Neural cell (in vitro differentiated cells): ENCODE measurements around the gene NARS2. TPM values are rescaled to one million over a fixed set of nuclear protein-coding genes. Genes with fewer than 3 reads are reported as not detected.

Experiments used
- H2AFZ ChIP-seq: fragments of 200-600, 300-800 bp; sonication (generic), shearing (Covaris generic); 2 replicates; pipeline ENCODE4 v1.6.0; 2014; ENCODE audit warnings: low read depth, mild to moderate bottlenecking, antibody characterized with exemption, low read length, moderate library complexity
- H3F3A ChIP-seq: fragments of 200-600 bp; shearing (Covaris generic); 2 replicates; pipeline ENCODE4 v1.6.1; 2016; ENCODE audit warnings: mild to moderate bottlenecking, moderate library complexity, mixed read lengths, antibody characterized with exemption, low read length; ENCODE audit not compliant: insufficient read depth, poor library complexity, severe bottlenecking
- H3K27ac ChIP-seq: fragments of 200-600, 300-800 bp; sonication (generic), shearing (Covaris generic); 2 replicates; pipeline ENCODE4 v1.5.1; 2014; ENCODE audit warnings: mild to moderate bottlenecking, low read length, moderate library complexity
- H3K27me3 ChIP-seq: fragments of 300-800, 200-600 bp; sonication (generic), shearing (Covaris generic); 2 replicates; pipeline ENCODE4 v1.6.0; 2014; ENCODE audit warnings: mild to moderate bottlenecking, low read depth, low read length, moderate library complexity; ENCODE audit not compliant: insufficient read depth
- H3K36me3 ChIP-seq: fragments of 300-800, 200-600 bp; sonication (generic), shearing (Covaris generic); 2 replicates; pipeline ENCODE4 v1.5.1; 2014; ENCODE audit warnings: mild to moderate bottlenecking, antibody characterized with exemption, low read length, moderate library complexity; ENCODE audit not compliant: insufficient read depth
- H3K4me2 ChIP-seq: fragments of 300-800, 200-600 bp; sonication (generic), shearing (Covaris generic); 2 replicates; pipeline ENCODE4 v1.6.0; 2014; ENCODE audit warnings: mild to moderate bottlenecking, low read length
- H3K4me3 ChIP-seq: fragments of 300-800, 200-600 bp; sonication (generic), shearing (Covaris generic); 2 replicates; pipeline ENCODE4 v1.5.1; 2014; ENCODE audit warnings: mild to moderate bottlenecking, low read length, moderate library complexity
- H3K79me2 ChIP-seq: fragments of 200-600 bp; shearing (Covaris generic); replicated peaks from 2 replicates; pipeline ENCODE4 v1.6.0; 2014; ENCODE audit warnings: mild to moderate bottlenecking, low read length, moderate library complexity; ENCODE audit not compliant: insufficient read depth
- H3K9ac ChIP-seq: fragments of 300-800, 200-600 bp; sonication (generic), shearing (Covaris generic); 2 replicates; pipeline ENCODE4 v1.6.1; 2016; ENCODE audit warnings: mild to moderate bottlenecking, low read length, mixed read lengths
- H3K9me2 ChIP-seq: fragments of 200-600 bp; shearing (Covaris generic); 2 replicates; pipeline ENCODE4 v1.6.1; 2016; ENCODE audit warnings: mild to moderate bottlenecking, low read length, mixed read lengths; ENCODE audit not compliant: insufficient read depth
- H3K9me3 ChIP-seq: fragments of 200-600, 300-800 bp; sonication (generic), shearing (Covaris generic); 2 replicates; pipeline ENCODE4 v1.6.1; 2016; ENCODE audit warnings: mild to moderate bottlenecking, mixed run types, low read length, moderate library complexity, mixed read lengths
- H4K20me1 ChIP-seq: fragments of 200-600 bp; shearing (Covaris generic); 2 replicates; pipeline ENCODE4 v1.6.1; 2016; ENCODE audit warnings: mild to moderate bottlenecking, mixed run types; ENCODE audit not compliant: insufficient read depth
- CTCF ChIP-seq: fragments of 450-650 bp; IDR thresholded peaks from 2 replicates; pipeline ENCODE4 v1.5.1; 2014; ENCODE audit warnings: antibody characterized with exemption, mild to moderate bottlenecking, moderate library complexity; ENCODE audit not compliant: poor library complexity, severe bottlenecking
- EP300 ChIP-seq: fragments of 450-650 bp; conservative IDR thresholded peaks from 2 replicates; pipeline ENCODE4 v1.6.1; 2014; ENCODE audit warnings: antibody characterized with exemption, mild to moderate bottlenecking, moderate library complexity; ENCODE audit not compliant: poor library complexity, severe bottlenecking
- EZH2 ChIP-seq: fragments of 200-600, 300-800 bp; shearing (Covaris generic), sonication (generic); IDR thresholded peaks from 2 replicates; pipeline ENCODE4 v1.6.1; 2014; ENCODE audit warnings: antibody characterized with exemption, low read length, borderline replicate concordance, mild to moderate bottlenecking; ENCODE audit not compliant: insufficient read depth, poor library complexity, severe bottlenecking
- MXI1 ChIP-seq: fragments of 450-650 bp; conservative IDR thresholded peaks from 2 replicates; pipeline ENCODE4 v1.6.1; 2014; ENCODE audit warnings: antibody characterized with exemption, mild to moderate bottlenecking; ENCODE audit not compliant: poor library complexity, severe bottlenecking
- POLR2AphosphoS5 ChIP-seq: IDR thresholded peaks from 2 replicates; pipeline ENCODE4 v1.6.1; 2012
- RAD21 ChIP-seq: fragments of 450-650 bp; conservative IDR thresholded peaks from 2 replicates; pipeline ENCODE4 v1.6.1; 2014; ENCODE audit warnings: antibody characterized with exemption, mild to moderate bottlenecking, moderate library complexity
- REST ChIP-seq: IDR thresholded peaks from 2 replicates; pipeline ENCODE4 v1.6.1; 2012; ENCODE audit warnings: borderline replicate concordance
- SMC3 ChIP-seq: fragments of 450-650 bp; conservative IDR thresholded peaks from 2 replicates; pipeline ENCODE4 v1.6.1; 2014; ENCODE audit warnings: antibody characterized with exemption, mild to moderate bottlenecking, moderate library complexity; ENCODE audit not compliant: poor library complexity
- TAF1 ChIP-seq: IDR thresholded peaks from 2 replicates; pipeline ENCODE4 v1.6.1; 2012; ENCODE audit warnings: low read depth
- polyA plus RNA-seq: library from polyadenylated mRNA; depleted of rRNA; stranded (reverse); fragments of >200 nt; gene quantifications from 2 replicates; pipeline ENCODE4 v1.2.3, GENCODE V29; 2014

Gene NARS2
- polyA plus RNA-seq, 1 donor from 2014 or later = 39.6 TPM

- H3K79me2 ChIP-seq = no peaks in the 10 kb centered on the region
- H3K36me3 ChIP-seq = no peaks in the 10 kb centered on the region
- H2AFZ ChIP-seq = no peak overlapping the region
- H3K9me2 ChIP-seq = no peaks in the 10 kb centered on the region
- H3K4me3 ChIP-seq = no peak overlapping the region
- H3K9ac ChIP-seq = no peak overlapping the region
- TF ChIP-seq SMC3 (no peak), CTCF (no peak), REST (no peak), RAD21 (no peak), EP300 (no peak), TAF1 (no peak), EZH2 (no peak), POLR2AphosphoS5 (no peak), MXI1 (no peak)
- no peaks in the 10 kb centered on the region for H3K27me3 ChIP-seq
- H4K20me1 ChIP-seq = no peaks in the 10 kb centered on the region
- no peak overlapping the region for H3K27ac ChIP-seq
- H3K4me2 ChIP-seq = no peak overlapping the region
- no peaks in the 10 kb centered on the region for H3F3A ChIP-seq
- no peaks in the 10 kb centered on the region for H3K9me3 ChIP-seq
Measured at GRCh38 chr11:78423241-78423640, 151.4 kb downstream of the NARS2 start.

GRCh38 chr11:78420796-78421209 lies 153.9 kb downstream of the NARS2 start:
- H3K9ac ChIP-seq = no peak overlapping the region
- no peak overlapping the region for H2AFZ ChIP-seq
- H3K9me3 ChIP-seq = no peaks in the 10 kb centered on the region
- no peaks in the 10 kb centered on the region for H4K20me1 ChIP-seq
- no peak for TF ChIP-seq SMC3
- no peak for TF ChIP-seq EP300
- TF ChIP-seq MXI1 = no peak
- TF ChIP-seq REST = no peak
- no peak for TF ChIP-seq RAD21
- TF ChIP-seq CTCF = no peak
- no peak for TF ChIP-seq TAF1
- TF ChIP-seq POLR2AphosphoS5 = no peak
- TF ChIP-seq EZH2 = no peak
- no peaks in the 10 kb centered on the region for H3K36me3 ChIP-seq
- H3K27ac ChIP-seq = no peak overlapping the region
- no peaks in the 10 kb centered on the region for H3K9me2 ChIP-seq
- H3K27me3 ChIP-seq = no peaks in the 10 kb centered on the region
- H3F3A ChIP-seq = peaks cover 4% of the 10 kb centered on the region
- H3K4me2 ChIP-seq = no peak overlapping the region
- H3K4me3 ChIP-seq = no peak overlapping the region
- H3K79me2 ChIP-seq = peaks cover 9% of the 10 kb centered on the region
